HCT116 (cell line): Measurements from ENCODE around the gene DHODH. TPM values are rescaled to one million over a fixed set of nuclear protein-coding genes. Genes with fewer than 3 reads are reported as not detected.

Experiments used
- ATAC-seq: fragments of 200-7000 bp; cut with Tn5 transposase; 2 replicates; pipeline ENCODE4 v1.9.1; 2020; ENCODE audit warnings: mild to moderate bottlenecking, moderate library complexity
- BruUV-seq: library from RNA; stranded (reverse); fragments of 400-500 nt; replicated peaks from 2 replicates; lab custom pipeline; 2021; lab: Mats Ljungman, UMichigan
- CTCF ChIA-PET: fragments of 300-600 bp; sonication (Branson Sonifier 250); formaldehyde crosslinking; loops from one replicate; lab custom pipeline; 2021; ENCODE audit warnings: antibody characterized with exemption; lab: Charles Lee
- POLR2A ChIA-PET: fragments of 300-600, 350-600 bp; sonication (Branson Sonifier 250); formaldehyde crosslinking; loops from one replicate; lab custom pipeline; 2021; ENCODE audit warnings: antibody characterized with exemption; lab: Charles Lee
- RAD21 ChIA-PET, 2 experiments: fragments of 300-600 bp; sonication (Branson Sonifier 250); formaldehyde crosslinking; loops; one replicate each; lab custom pipeline; 2023; ENCODE audit warnings: low total read pairs in 2 of 2; ENCODE audit not compliant: uncharacterized antibody in 2 of 2, unreplicated experiment in 2 of 2, low non-redundant PET in 1 of 2; lab: Charles Lee
- DNase-seq: peaks from one replicate; pipeline ENCODE4 v3.0.0-alpha.2; 2010; ENCODE audit warnings: low read depth, low spot score
- H2AFZ ChIP-seq: fragments of 200-600 bp; shearing (Covaris generic), sonication (generic); 2 replicates; pipeline ENCODE4 v1.6.1; 2017; ENCODE audit warnings: low read depth, mixed run types, mixed read lengths, antibody characterized with exemption, low read length; ENCODE audit not compliant: poor library complexity, severe bottlenecking
- H3K27ac ChIP-seq: 2 replicates; pipeline ENCODE4 v1.5.1; 2012; ENCODE audit warnings: low read depth, low read length
- H3K27me3 ChIP-seq: fragments of 200-600 bp; sonication (generic); 2 replicates; pipeline ENCODE4 v1.6.1; 2016; ENCODE audit warnings: mixed run types, low read length, mixed read lengths; ENCODE audit not compliant: insufficient read depth
- H3K36me3 ChIP-seq, 2 experiments: fragments of 200-500 bp in 1 of 2; fragments of 200-600 bp in 1 of 2; sonication (Bioruptor generic) in 1 of 2; sonication (generic) in 1 of 2; 2 replicates each; pipeline versions ENCODE4 v1.5.1 to v1.6.1; 2014 to 2016; ENCODE audit warnings: low read length in 2 of 2, inconsistent platforms in 1 of 2, mixed read lengths in 1 of 2, mixed run types in 1 of 2; ENCODE audit not compliant: insufficient read depth in 2 of 2, control insufficient read depth in 1 of 2
- H3K4me1 ChIP-seq, 2 experiments: fragments of 200-600 bp in 1 of 2; sonication (generic) in 1 of 2; 2 replicates each; pipeline versions ENCODE4 v1.5.1 to v1.6.1; 2012 to 2017; ENCODE audit warnings: low read length in 2 of 2, inconsistent platforms in 1 of 2, mild to moderate bottlenecking in 1 of 2, mixed read lengths in 1 of 2, mixed run types in 1 of 2, moderate library complexity in 1 of 2; ENCODE audit not compliant: insufficient read depth in 2 of 2, control insufficient read depth in 1 of 2
- H3K4me2 ChIP-seq: fragments of 200-600 bp; sonication (generic); 2 replicates; pipeline ENCODE4 v1.6.1; 2017; ENCODE audit warnings: mixed run types, low read length, mixed read lengths
- H3K4me3 ChIP-seq, 2 experiments: fragments of 200-600 bp in 1 of 2; sonication (generic) in 1 of 2; replicated peaks in 1 of 2; 2 replicates each; pipeline ENCODE4 v1.5.1; 2011 to 2016; ENCODE audit warnings: low read length in 2 of 2, control low read depth in 1 of 2, low read depth in 1 of 2, mild to moderate bottlenecking in 1 of 2, mixed read lengths in 1 of 2, mixed run types in 1 of 2
- H3K79me2 ChIP-seq: fragments of 200-600 bp; sonication (generic); 2 replicates; pipeline ENCODE4 v1.6.1; 2017; ENCODE audit warnings: mild to moderate bottlenecking, mixed run types, low read length, moderate library complexity, mixed read lengths; ENCODE audit not compliant: insufficient read depth
- H3K9ac ChIP-seq: fragments of 200-600 bp; sonication (generic); 2 replicates; pipeline ENCODE4 v1.6.1; 2016; ENCODE audit warnings: low read length, mixed read lengths
- H3K9me2 ChIP-seq: fragments of 200-600 bp; sonication (generic), shearing (Covaris generic); 2 replicates; pipeline ENCODE4 v1.6.1; 2017; ENCODE audit warnings: mixed run types, mild to moderate bottlenecking, moderate library complexity; ENCODE audit not compliant: insufficient read depth
- H3K9me3 ChIP-seq, 2 experiments: fragments of 200-500 bp in 1 of 2; fragments of 200-600 bp in 1 of 2; sonication (Bioruptor generic) in 1 of 2; sonication (generic) in 1 of 2; 2 replicates each; pipeline ENCODE4 v1.6.1; 2014 to 2017; ENCODE audit warnings: low read length in 2 of 2, mixed read lengths in 2 of 2, inconsistent platforms in 1 of 2, low read depth in 1 of 2, mild to moderate bottlenecking in 1 of 2, mixed run types in 1 of 2, moderate library complexity in 1 of 2; ENCODE audit not compliant: control insufficient read depth in 1 of 2, insufficient read depth in 1 of 2
- H4K20me1 ChIP-seq: fragments of 200-600 bp; sonication (generic), shearing (Covaris generic); 2 replicates; pipeline ENCODE4 v1.6.1; 2017; ENCODE audit warnings: mixed run types, mild to moderate bottlenecking, moderate library complexity; ENCODE audit not compliant: insufficient read depth
- EGR1 ChIP-seq: IDR thresholded peaks from 2 replicates; pipeline ENCODE4 v1.6.1; 2012; ENCODE audit warnings: low read depth
- ELF1 ChIP-seq: IDR thresholded peaks from 2 replicates; pipeline ENCODE4 v1.6.1; 2012; ENCODE audit warnings: low read depth, borderline replicate concordance
- EZH2 ChIP-seq: fragments of 200-600 bp; sonication (generic); IDR thresholded peaks from 2 replicates; pipeline ENCODE4 v1.6.1; 2017; ENCODE audit warnings: antibody characterized with exemption, mixed run types
- EZH2phosphoT487 ChIP-seq: fragments of 200-600 bp; IDR thresholded peaks from 2 replicates; pipeline ENCODE4 v1.6.1; 2018; ENCODE audit warnings: antibody characterized with exemption, borderline replicate concordance
- FOSL1 ChIP-seq: IDR thresholded peaks from 2 replicates; pipeline ENCODE4 v1.6.1; 2012; ENCODE audit warnings: low read depth
- JUND ChIP-seq: IDR thresholded peaks from 2 replicates; pipeline ENCODE4 v1.6.1; 2012
- RAD21 ChIP-seq: IDR thresholded peaks from 2 replicates; pipeline ENCODE4 v1.6.1; 2012; ENCODE audit warnings: low read depth, mild to moderate bottlenecking
- SRF ChIP-seq: IDR thresholded peaks from 2 replicates; pipeline ENCODE4 v1.6.1; 2012; ENCODE audit warnings: low read depth
- TCF7L2 ChIP-seq: IDR thresholded peaks from 2 replicates; pipeline ENCODE4 v1.7.0; 2011; ENCODE audit warnings: borderline replicate concordance, inconsistent platforms; ENCODE audit not compliant: insufficient read depth, insufficient read length; ENCODE audit errors: extremely low read depth
- YY1 ChIP-seq: IDR thresholded peaks from 2 replicates; pipeline ENCODE4 v1.6.1; 2011; ENCODE audit warnings: low read length, low read depth, moderate library complexity, mild to moderate bottlenecking; ENCODE audit not compliant: insufficient replicate concordance; ENCODE audit errors: extremely low read depth
- ZNF274 ChIP-seq: fragments of 200-500 bp; sonication (Bioruptor generic); IDR thresholded peaks from 2 replicates; pipeline ENCODE4 v1.6.1; 2014; ENCODE audit warnings: mild to moderate bottlenecking, low read depth, low read length, inconsistent platforms
- intact Hi-C: fragments of 100-400 bp; cut with micrococcal nuclease; formaldehyde crosslinking; loops from 2 replicates; pipeline ENCODE4 v1.10.0; 2022
- total RNA-seq: library from RNA; stranded (reverse); gene quantifications from one replicate; pipeline ENCODE4 v1.2.1, GENCODE V29; 2021; ENCODE audit not compliant: unreplicated experiment
- TF ChIP-seq, protein P1 (sequence below): IDR thresholded peaks from 2 replicates; pipeline ENCODE4 v1.6.1; 2012
- TF ChIP-seq, protein P2 (sequence below): IDR thresholded peaks from 2 replicates; pipeline ENCODE4 v1.6.1; 2012

The DHODH gene
- total RNA-seq, 1 experiment from 2014 or later: 22.1 TPM

DNA sequence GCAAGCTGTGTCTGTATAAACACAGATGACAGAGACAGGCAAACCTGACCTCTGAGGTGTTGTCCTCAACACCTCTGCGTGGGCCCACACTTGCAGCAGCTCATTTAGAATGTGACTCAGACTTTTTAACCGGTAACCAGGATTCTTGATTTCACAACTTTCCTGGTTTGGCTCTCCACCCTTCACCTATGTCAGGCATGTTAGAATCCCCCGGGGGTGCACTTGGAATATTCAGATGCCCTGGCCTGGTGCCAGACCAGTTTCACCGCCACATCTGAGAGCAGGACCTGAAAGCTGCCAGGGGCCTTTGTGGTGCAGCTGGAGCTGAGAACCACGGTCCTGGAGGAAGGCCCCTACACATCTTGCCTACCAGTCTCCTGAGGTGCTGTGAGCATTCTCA is 4.8 kb downstream of the DHODH start:
- intact Hi-C loops: no loop called here
- H3K4me3 ChIP-seq: no peak overlapping the region
- H3K27me3 ChIP-seq: no peaks in the 10 kb centered on the region
- no peaks in the 10 kb centered on the region for H4K20me1 ChIP-seq
- DNase-seq: no peak
- H3K4me2 ChIP-seq: no peak overlapping the region
- CTCF ChIA-PET: no interaction called here
- RAD21 ChIA-PET: no interaction called here
- H2AFZ ChIP-seq: no peak overlapping the region
- TF ChIP-seq FOSL1: no peak
- no peak for TF ChIP-seq TCF7L2
- TF ChIP-seq, protein P1, sequence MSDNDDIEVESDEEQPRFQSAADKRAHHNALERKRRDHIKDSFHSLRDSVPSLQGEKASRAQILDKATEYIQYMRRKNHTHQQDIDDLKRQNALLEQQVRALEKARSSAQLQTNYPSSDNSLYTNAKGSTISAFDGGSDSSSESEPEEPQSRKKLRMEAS: no peak
- TF ChIP-seq RAD21: no peak
- TF ChIP-seq JUND: no peak
- no peak for TF ChIP-seq ZNF274
- TF ChIP-seq EGR1: no peak
- TF ChIP-seq, protein P2, sequence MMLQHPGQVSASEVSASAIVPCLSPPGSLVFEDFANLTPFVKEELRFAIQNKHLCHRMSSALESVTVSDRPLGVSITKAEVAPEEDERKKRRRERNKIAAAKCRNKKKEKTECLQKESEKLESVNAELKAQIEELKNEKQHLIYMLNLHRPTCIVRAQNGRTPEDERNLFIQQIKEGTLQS: no peak
- no peak for TF ChIP-seq ELF1
- no peak for TF ChIP-seq SRF
- TF ChIP-seq YY1: no peak
- TF ChIP-seq EZH2: no peak
- TF ChIP-seq EZH2phosphoT487: no peak
- no peaks in the 10 kb centered on the region for H3K9me2 ChIP-seq
- no peak overlapping the region for H3K9ac ChIP-seq
- no peaks in the 10 kb centered on the region for H3K9me3 ChIP-seq
- H3K79me2 ChIP-seq: peaks cover 26% of the 10 kb centered on the region
- BruUV-seq: no TSS peak
- POLR2A ChIA-PET: no interaction called here
- H3K36me3 ChIP-seq: peaks cover 4 to 24% of the 10 kb centered on the region in 2 experiments; a peak in 2 of 4 replicates
- H3K27ac ChIP-seq: no peak overlapping the region
- no peaks in the 10 kb centered on the region for H3K4me1 ChIP-seq
- ATAC-seq: no peak
